ENCODE data around the gene FAM9B. TPM values are rescaled to one million over a fixed set of nuclear protein-coding genes. Genes with fewer than 3 reads are reported as not detected.
A peak's percentile ranks its signal among the peaks of the same experiment; 100 is the strongest.

The FAM9B gene
- total RNA-seq, 1 donor from 2014 or later: 0.52 TPM

DNA sequence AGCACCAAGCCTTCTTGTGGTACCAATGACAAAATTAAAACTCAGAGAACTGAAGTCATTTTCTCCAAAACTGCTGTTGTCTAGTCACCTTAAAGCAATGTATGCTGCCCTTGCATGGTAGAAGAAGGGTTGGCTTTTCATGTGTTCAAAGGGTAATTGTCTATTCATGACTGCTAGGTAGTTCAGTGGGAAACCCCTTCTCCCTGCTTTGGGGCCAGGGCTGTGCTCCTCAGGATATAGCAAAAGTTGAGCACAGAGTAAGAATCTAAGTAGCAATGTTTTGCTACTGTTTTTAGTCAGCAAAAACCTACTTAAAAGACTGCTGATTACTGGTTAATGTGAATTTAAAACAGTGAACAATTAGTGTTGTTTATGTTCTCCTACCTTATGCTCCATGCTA is 30.8 kb upstream of the FAM9B start:
- H3K27me3 ChIP-seq: no peaks in the 10 kb centered on the region
- no peak for DNase-seq
- no peak overlapping the region for H3K27ac ChIP-seq
- H3K9me3 ChIP-seq: no peaks in the 10 kb centered on the region
- intact Hi-C loops (cut with DNase I): no loop called here
- no peak for ATAC-seq
- TF ChIP-seq, protein P1, sequence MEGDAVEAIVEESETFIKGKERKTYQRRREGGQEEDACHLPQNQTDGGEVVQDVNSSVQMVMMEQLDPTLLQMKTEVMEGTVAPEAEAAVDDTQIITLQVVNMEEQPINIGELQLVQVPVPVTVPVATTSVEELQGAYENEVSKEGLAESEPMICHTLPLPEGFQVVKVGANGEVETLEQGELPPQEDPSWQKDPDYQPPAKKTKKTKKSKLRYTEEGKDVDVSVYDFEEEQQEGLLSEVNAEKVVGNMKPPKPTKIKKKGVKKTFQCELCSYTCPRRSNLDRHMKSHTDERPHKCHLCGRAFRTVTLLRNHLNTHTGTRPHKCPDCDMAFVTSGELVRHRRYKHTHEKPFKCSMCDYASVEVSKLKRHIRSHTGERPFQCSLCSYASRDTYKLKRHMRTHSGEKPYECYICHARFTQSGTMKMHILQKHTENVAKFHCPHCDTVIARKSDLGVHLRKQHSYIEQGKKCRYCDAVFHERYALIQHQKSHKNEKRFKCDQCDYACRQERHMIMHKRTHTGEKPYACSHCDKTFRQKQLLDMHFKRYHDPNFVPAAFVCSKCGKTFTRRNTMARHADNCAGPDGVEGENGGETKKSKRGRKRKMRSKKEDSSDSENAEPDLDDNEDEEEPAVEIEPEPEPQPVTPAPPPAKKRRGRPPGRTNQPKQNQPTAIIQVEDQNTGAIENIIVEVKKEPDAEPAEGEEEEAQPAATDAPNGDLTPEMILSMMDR (IDR thresholded peaks at IDR 0.05): no peak
- H3K36me3 ChIP-seq: no peaks in the 10 kb centered on the region
- H3K4me3 ChIP-seq: no peak overlapping the region
- H3K4me1 ChIP-seq: no peaks in the 10 kb centered on the region

DNA sequence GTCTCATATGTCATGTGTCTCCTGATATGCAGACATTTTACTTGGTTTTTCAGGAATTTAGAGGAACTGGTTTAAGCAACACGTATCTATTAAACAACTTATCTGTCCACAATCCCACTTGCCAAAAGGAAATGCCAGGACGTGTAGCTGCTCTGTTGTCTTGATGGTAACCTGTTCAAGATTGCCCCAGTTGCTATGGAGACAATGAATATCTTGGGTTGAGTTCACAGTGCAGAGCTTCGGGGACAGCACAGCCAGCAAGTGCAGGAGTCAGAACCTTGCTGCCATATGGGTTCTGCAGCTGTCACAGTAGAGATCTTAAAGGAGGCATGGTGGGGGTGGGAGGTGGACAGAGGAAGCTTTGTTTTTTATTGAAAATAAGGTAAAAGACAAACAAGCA is 28.7 kb upstream of the FAM9B start:
- DNase-seq: no peak
- TF ChIP-seq, protein P1 (IDR thresholded peaks at IDR 0.05): no peak
- H3K36me3 ChIP-seq: no peaks in the 10 kb centered on the region
- ATAC-seq: no peak
- no peak overlapping the region for H3K4me3 ChIP-seq
- H3K27ac ChIP-seq: no peak overlapping the region
- H3K27me3 ChIP-seq: no peaks in the 10 kb centered on the region
- no peaks in the 10 kb centered on the region for H3K9me3 ChIP-seq
- intact Hi-C loops (cut with DNase I): no loop called here
- H3K4me1 ChIP-seq: no peaks in the 10 kb centered on the region

DNA sequence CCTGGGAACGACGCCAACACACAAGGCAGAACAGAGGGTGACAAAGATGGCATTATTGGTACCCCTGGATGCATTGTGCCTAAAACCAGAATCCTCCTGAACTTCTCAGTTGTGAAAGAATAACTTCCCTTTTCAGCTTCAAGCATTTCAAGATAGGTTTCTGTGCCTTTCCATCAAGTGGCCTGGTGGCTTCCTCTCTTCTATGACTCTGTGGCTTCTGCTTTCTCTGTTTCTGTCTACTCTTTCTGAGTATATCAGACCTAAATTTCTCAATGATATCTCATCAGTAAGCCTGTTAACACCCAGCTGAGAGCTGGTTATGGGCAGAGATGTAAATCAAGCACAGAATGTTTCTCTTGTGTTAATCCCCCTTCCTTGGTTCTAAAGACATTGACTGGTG is 21.4 kb upstream of the FAM9B start:
- no peak for DNase-seq
- Histone ChIP-seq H3K27ac (no peak overlapping the region), H3K4me1 (no peaks in the 10 kb centered on the region), H3K4me3 (no peak overlapping the region), H3K9me3 (no peaks in the 10 kb centered on the region), H3K36me3 (no peaks in the 10 kb centered on the region), H3K27me3 (no peaks in the 10 kb centered on the region)
- TF ChIP-seq, protein P1 (IDR thresholded peaks at IDR 0.05): no peak
- peak; percentile 50 for ATAC-seq
- intact Hi-C loops (cut with DNase I): no loop called here

DNA sequence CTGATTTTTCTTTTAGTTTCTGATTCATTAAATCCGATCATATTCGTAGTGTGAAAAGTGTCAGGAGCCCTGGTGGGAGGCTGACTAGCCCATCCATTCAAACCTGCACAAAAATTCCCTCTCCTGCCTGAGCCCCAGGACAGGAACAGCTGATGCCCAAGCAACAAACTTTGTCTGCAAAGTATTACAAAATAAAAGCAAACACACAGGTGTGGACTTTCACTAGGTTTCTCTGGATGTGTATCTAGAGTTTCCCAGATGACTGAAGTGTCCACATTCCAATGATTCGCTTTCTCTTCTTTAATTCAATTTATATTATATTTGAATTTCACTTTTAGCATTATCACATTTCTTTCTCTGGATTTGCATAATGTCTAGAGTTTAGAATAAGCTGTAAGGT is 18.2 kb upstream of the FAM9B start:
- no peak for ATAC-seq
- DNase-seq: no peak
- Histone ChIP-seq H3K36me3 (no peaks in the 10 kb centered on the region), H3K4me1 (no peaks in the 10 kb centered on the region), H3K4me3 (no peak overlapping the region), H3K27ac (no peak overlapping the region), H3K27me3 (no peaks in the 10 kb centered on the region), H3K9me3 (no peaks in the 10 kb centered on the region)
- intact Hi-C loops (cut with DNase I): no loop called here
- TF ChIP-seq, protein P1 (IDR thresholded peaks at IDR 0.05): no peak

DNA sequence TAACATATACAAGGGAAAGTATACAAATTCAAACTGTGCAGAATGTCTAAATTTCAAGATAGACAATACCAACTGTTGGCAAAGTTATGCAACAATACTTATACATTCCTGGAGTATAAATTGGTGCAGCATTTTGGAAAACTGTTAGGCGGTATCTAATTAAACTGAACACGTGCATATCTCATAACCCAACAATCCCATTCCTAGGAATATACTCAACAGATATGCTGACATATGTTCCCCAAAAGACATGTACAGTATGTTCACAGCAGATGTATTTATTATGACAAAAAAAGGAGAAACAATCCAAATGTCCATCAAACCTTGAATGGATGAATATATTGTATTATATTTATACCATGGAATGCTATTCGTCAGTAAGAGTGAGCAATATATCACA is 16.4 kb upstream of the FAM9B start:
- no peak for DNase-seq
- intact Hi-C loops (cut with DNase I): no loop called here

DNA sequence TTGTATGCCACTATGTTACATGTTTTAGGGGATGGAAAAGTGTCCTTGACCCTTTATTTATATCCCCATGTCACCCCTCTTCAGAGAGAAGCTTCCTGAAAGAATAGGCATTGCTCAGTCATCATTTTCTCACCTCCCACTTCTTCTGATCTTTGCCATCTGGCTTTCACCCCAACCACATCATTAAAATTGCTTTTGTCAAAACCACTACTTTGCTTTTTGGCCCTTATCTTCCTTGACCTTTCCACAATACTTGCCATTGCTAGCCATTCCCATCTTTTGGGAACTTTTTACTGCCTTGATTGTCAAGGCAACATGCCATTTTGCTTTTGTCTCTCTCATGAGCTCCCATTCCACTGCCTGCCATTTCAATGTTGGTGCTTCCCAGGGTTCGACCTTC is 14.9 kb upstream of the FAM9B start:
- intact Hi-C loops (cut with DNase I): no loop called here

More for the DNA sequence above, 16.4 kb upstream of the FAM9B start:
- ATAC-seq: no peak
- TF ChIP-seq, protein P1 (IDR thresholded peaks at IDR 0.05): no peak
- no peaks in the 10 kb centered on the region for H3K27me3 ChIP-seq
- H3K4me1 ChIP-seq: no peaks in the 10 kb centered on the region
- H3K27ac ChIP-seq: no peak overlapping the region
- H3K36me3 ChIP-seq: no peaks in the 10 kb centered on the region
- H3K9me3 ChIP-seq: no peaks in the 10 kb centered on the region
- no peak overlapping the region for H3K4me3 ChIP-seq

More for the DNA sequence above, 14.9 kb upstream of the FAM9B start:
- no peaks in the 10 kb centered on the region for H3K27me3 ChIP-seq
- no peak overlapping the region for H3K4me3 ChIP-seq
- TF ChIP-seq, protein P1 (IDR thresholded peaks at IDR 0.05): no peak
- ATAC-seq: no peak
- no peak for DNase-seq
- H3K36me3 ChIP-seq: no peaks in the 10 kb centered on the region
- H3K9me3 ChIP-seq: no peaks in the 10 kb centered on the region
- H3K27ac ChIP-seq: no peak overlapping the region
- H3K4me1 ChIP-seq: no peaks in the 10 kb centered on the region

Data from upper lobe of right lung (tissue), 1 donor.